Measurements from ENCODE around the gene SLC27A1.

Gene SLC27A1

GRCh38 chr19:17460372-17461230 is 9.7 kb upstream of the SLC27A1 start, which contains the start of gene NXNL1:
Gene NXNL1, minus strand, starts transcription at chr19:17460926. Its CDS starts 57 bp downstream, at chr19:17460869.
- TF ChIP-seq CTCF (conservative IDR thresholded peaks at IDR 0.05), result no peak
- no peak within 1 kb of the TSS for H3K27ac ChIP-seq

DNA sequence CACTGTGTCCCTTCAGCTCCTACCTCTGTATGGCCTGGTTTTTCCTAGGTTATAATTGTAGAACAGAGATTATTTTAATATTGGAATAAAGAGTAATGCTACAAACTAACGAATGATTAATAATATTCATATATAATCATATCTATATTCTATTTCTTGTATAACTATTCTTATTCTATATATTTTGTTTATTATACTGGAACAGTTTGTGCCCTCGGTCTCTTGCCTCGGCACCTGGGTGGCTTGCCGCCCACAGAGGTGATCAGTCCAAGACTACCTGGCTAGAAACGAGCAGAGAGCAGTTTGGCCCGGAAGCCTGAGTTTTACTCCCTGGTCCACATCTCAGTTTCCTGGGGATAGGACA is 3.9 kb upstream of the SLC27A1 start:
- peak; percentile 54 for TF ChIP-seq CTCF (conservative IDR thresholded peaks at IDR 0.05)
- no peak overlapping the region for H3K27ac ChIP-seq

DNA sequence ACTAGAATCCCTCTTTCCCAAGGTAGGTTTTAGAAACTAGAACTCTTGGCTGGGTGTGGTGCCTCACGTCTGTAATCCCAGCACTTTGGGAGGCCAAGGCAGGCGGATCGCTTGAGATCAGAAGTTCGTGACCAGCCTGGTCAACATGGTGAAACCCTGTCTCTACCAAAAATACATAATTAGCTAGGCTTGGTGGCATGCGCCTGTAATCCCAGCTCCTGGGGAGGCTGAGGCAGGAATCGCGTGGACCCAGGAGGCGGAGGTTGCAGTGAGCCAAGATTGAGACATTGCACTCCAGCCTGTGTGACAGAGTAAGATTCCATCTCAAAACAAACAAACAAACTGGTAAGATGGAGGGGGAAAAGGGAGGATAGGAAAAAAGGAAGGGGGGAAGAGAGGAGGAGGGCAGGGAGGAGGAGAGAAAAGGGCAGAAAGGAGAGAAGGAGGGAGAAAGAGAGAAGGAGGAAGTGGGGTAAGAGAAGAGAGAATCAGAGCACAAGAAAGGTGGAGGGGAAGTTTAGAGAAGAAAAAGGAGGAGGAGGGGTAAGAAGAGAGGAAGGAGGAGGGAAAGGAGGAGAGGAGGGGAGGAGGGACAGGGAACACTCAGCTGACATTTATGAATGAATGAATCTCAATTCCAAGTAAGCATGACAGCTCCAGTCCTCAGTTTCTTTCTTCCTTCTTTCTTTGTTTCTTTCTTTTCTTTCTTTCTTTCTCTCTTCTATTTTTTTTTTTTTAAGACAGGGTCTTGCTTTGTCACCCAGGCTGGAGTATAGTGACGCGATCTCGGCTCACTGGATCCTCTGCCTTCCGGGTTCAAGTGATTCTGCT is 2.6 kb upstream of the SLC27A1 start:
- no peak for TF ChIP-seq CTCF (conservative IDR thresholded peaks at IDR 0.05)
- no peak overlapping the region; the same call in 1 of the 2 replicates for H3K27ac ChIP-seq

DNA sequence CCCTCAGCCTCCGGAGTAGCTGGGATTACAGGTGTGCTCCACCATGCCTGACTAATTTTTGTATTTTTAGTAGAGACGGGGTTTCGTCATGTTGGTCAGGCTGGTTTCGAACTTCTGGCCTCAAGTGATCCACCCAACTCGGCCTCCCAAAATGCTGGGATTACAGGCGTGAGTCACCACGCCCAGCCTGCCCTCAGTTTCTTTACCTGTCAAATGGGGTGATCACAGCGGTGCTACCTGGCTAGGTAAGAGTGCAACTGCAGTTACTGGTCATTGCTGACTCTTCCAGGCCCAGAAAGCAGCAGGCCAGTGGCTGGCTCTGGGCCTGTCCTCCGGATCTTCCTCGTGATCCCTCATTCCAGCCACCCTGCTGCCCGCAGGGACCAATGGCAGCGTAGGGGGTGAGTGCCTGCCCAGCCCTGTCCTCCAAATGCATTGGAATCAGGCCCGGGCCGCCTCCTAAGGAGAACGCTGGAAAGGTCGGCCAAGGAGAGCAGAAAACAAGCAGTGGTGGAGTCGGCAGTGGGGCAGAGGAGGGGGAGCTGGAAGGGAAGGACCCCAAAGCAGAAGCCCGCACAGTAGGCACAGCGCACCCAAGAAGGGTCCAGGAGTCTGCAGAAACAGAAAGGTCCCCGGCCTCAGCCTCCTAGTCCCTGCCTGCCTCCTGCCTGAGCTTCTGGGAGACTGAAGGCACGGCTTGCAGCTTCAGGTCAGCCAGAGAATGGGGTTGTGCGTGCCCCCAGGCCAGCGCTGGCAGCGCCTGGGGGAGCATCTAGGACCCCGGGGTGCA is 1.8 kb upstream of the SLC27A1 start:
- TF ChIP-seq CTCF (conservative IDR thresholded peaks at IDR 0.05), result no peak
- H3K27ac ChIP-seq, result peak overlapping the region; percentile 73

DNA sequence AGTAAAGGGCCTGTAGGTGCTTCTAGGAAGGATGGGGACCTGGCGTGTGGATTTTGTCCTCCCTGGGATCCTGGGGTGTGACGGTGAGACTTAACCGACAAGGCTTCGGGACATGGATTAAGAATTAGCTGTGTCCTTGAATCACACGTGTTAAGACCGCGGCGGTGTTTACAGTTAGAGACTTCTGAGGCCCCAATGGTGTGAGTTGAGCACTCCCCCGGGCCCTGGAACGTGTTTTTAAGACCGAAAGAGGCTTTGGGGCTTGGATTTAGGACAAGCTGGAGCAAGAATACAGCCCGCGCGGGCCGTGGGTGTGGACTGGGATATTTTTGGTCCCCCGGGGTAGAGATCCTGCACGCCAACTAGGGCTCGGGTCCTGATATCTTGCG is 1.2 kb upstream of the SLC27A1 start:
- TF ChIP-seq CTCF (conservative IDR thresholded peaks at IDR 0.05), result no peak
- peak overlapping the region; percentile 73 for H3K27ac ChIP-seq

- TF ChIP-seq CTCF (conservative IDR thresholded peaks at IDR 0.05), result no peak
- H3K27ac ChIP-seq, result peak overlapping the region; percentile 73
These were observed 750 bp upstream of the SLC27A1 start for GRCh38 chr19:17469481-17470067.

All from VCaP (cell line).